AG10803 (cell line): ENCODE data around the gene PEF1.

ENCODE experiments used
- DNase-seq: peaks from one replicate; pipeline ENCODE4 v3.0.0; 2010; ENCODE audit warnings: low read depth
- H3K4me3 ChIP-seq: 2 replicates; pipeline ENCODE4 v1.5.1; 2011; ENCODE audit warnings: mild to moderate bottlenecking, low read length, control low read depth
- TF ChIP-seq, protein P1 (sequence below): conservative IDR thresholded peaks from 2 replicates; pipeline ENCODE4 v1.5.1; 2011; ENCODE audit warnings: mild to moderate bottlenecking, low read length, control low read depth, inconsistent platforms

PEF1 gene

DNA sequence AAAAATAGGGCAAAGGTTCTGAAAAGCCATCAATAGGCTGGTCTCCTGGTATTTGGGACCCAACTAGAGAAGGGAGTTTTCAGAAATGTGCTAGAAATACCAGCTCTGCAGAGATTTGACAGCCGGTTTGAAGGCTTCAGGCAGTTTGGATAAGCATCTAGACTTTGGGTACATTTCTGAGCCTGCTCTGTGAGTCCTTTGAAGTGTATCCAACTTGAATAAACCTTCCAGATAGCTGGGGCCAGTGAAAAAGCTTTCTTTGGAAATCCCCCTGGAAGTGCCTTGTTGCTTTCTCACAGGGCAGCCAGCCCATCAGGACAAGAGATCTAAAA is 6.4 kb upstream of the PEF1 start:
- no peak for DNase-seq
- no peak overlapping the region for H3K4me3 ChIP-seq
- TF ChIP-seq, protein P1, sequence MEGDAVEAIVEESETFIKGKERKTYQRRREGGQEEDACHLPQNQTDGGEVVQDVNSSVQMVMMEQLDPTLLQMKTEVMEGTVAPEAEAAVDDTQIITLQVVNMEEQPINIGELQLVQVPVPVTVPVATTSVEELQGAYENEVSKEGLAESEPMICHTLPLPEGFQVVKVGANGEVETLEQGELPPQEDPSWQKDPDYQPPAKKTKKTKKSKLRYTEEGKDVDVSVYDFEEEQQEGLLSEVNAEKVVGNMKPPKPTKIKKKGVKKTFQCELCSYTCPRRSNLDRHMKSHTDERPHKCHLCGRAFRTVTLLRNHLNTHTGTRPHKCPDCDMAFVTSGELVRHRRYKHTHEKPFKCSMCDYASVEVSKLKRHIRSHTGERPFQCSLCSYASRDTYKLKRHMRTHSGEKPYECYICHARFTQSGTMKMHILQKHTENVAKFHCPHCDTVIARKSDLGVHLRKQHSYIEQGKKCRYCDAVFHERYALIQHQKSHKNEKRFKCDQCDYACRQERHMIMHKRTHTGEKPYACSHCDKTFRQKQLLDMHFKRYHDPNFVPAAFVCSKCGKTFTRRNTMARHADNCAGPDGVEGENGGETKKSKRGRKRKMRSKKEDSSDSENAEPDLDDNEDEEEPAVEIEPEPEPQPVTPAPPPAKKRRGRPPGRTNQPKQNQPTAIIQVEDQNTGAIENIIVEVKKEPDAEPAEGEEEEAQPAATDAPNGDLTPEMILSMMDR: no peak

DNA sequence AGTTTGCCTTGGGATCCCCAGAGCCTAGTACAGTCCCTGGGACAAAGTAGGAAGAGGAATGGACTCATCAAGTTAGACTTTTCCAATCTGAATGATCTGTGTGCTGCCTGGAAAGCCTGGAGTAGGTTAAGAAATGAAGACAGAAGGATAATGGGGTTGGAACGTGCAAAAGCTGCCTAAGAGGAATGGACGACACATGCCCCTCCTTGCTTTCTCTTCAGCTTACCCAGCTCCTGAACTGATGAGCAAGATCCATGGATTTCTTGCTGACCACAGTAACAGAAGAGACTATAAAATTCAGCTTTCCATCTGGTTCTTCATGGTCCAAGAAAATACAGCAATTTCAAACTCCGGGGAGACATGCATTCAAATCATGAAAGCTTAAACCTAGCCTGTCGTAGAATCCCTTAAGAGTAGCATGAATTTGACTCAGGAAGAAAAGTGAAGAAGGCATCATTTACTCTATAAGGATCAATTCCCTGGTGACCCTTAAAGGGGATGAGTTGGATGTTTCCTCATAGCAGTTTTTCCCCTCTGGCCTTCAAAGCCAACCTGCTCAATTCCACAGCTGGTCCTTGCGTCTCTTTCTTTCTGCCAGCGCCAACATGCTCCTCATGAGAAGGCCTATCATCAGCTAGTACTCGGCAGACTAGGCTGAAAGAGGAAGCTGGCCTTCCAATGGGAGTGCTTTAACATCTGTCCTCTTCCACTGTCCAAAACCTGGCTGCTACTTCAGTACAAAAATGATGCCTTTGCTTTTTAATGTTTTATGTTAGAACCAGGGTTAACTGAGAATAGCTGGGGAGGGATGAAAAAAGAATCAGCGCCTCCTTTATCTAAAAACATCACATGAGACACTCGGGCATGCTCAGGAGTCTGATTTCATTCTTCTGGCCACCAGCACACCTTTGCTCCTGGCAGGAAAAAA is 5.7 kb upstream of the PEF1 start:
- TF ChIP-seq, protein P1: no peak
- peak; percentile 58 for DNase-seq
- no peak overlapping the region for H3K4me3 ChIP-seq

DNA sequence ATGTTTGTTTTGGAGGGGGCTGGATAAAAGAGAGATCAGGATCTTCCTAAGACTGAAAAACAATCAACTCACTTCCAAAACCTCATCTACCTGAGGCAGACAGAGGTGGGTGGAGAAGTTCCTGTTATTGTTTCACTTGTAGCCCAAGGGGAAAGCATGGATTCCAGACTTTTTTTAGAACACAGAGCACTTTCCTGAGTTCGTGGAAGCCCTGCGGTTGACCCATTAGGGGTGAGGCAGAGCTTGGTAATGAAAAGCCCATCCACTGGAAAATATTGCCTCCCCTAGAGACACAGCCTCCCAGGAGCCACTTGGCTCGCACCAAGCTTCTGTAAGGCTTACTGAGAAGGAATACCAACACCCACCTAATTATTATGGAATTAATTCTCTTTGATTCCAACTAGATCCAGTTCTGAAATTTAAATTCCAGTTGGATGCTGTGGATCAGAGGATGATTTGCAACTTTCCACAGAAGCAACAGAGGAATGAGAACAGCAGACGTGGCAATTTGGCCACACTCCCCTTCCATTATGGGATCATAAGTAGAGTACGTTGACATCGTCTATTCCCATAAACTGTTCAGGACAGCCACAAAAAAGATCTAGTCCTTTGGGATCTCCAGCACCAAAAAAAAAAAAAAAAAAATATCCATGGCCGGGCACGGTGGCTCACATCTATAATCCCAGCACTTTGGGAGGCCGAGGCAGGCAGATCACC is 4.1 kb upstream of the PEF1 start:
- H3K4me3 ChIP-seq: no peak overlapping the region
- no peak for DNase-seq
- TF ChIP-seq, protein P1: no peak

DNA sequence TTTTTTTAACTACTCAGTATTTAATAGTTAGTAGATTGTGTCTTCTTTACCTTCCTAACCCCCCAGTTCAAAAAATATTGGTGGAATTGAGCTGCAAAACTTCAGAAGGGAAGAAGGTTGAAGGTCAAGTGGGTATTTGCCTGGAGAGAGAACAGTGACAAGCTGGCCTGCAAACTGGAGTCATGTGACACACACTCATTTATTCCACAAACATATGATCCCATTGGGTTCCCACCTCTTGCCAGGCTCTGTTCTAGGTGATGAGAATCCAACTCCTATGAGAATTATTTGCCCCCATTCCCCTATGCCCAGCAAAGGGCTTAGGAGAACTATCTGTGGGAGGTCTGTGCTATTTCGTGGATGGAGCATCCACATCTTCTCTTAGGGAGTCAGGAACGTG is 3.5 kb upstream of the PEF1 start:
- no peak overlapping the region for H3K4me3 ChIP-seq
- no peak for DNase-seq
- TF ChIP-seq, protein P1: no peak

DNA sequence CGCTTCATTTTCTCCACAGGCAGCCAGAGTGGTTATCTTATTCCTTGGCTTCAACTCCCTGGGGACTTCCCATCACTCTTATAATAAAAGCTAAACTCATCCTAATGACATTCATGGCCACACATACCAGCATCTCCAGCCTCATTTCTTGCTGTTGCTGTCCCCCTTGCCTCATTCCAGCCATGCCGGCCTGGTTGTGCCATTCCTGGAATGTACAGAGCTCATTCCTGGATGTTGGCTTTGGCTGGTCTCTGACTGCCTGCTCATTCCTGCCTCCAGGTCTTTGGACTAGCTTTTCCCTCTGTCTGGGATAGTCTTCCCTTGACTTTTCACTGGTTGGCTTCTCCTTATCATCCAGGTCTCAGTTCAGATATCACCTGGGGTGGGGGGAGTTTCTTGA is 2.4 kb upstream of the PEF1 start:
- DNase-seq: peak; percentile 93
- H3K4me3 ChIP-seq: no peak overlapping the region
- TF ChIP-seq, protein P1: peak; percentile 54

DNA sequence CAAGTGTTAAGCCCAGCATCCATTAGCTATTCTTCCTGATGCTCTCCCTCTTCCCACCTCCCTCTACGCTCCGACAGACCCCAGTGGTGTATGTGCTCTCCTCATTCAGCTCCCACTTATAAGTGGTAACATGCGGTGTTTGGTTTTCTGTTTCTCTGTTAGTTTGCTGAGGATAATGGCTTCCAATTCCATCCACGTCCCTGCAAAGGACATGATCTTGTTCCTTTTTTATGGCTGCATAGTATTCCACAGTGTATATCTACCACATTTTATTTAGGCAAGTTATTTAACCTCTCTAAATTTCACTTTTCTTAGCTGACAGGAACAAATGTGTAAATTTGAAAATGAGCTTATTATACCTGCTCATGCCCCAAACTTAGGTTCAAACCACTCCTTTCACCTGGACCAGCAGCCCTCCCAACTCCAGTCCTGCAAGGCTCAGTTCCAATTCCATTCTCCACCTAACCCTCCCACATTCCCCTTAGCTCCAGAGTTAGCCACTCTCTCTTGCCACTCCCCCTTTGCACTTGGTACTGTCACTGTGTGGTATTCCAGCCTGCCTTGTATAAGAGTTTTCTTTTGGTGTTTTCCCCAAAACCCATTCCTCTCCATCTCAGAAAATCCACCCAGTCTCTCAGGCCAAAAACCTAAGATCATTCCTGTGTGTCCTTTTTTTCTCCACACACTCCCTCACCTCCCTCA is 1.7 kb upstream of the PEF1 start:
- DNase-seq: no peak
- H3K4me3 ChIP-seq: no peak overlapping the region
- TF ChIP-seq, protein P1: no peak
